Stimulated activated naive CD8-positive, alpha-beta T cell treated with anti-CD3 and anti-CD28 coated beads, Interleukin-15, Interleukin-2, amounts not matched to agents 100 U/mL and 50 U/mL, for 24 hours (primary cell): ENCODE results near the gene CCDC120.

Experiments used
- ATAC-seq: fragments of 150-1000 bp; cut with Tn5 transposase; one replicate; pipeline ENCODE4 v1.10.0; 2021
- DNase-seq: peaks from one replicate; pipeline ENCODE4 v3.0.0; 2021

The CCDC120 gene

GRCh38 chrX:49102190-49102589 lies 43.4 kb downstream of the CCDC120 start:
- ATAC-seq, result no peak

GRCh38 chrX:49103637-49104036 lies 44.8 kb downstream of the CCDC120 start:
- ATAC-seq, result no peak
- no peak for DNase-seq

More at GRCh38 chrX:49102190-49102589, 43.4 kb downstream of the CCDC120 start:
- DNase-seq, result no peak

- DNase-seq (no peak), ATAC-seq (no peak)
Observed at GRCh38 chrX:49106296-49106695, 47.5 kb downstream of the CCDC120 start.

GRCh38 chrX:49106930-49107329 lies 48.1 kb downstream of the CCDC120 start:
- DNase-seq (no peak), ATAC-seq (no peak)

- DNase-seq, result no peak
- ATAC-seq, result no peak
Observed at GRCh38 chrX:49108641-49109040, 49.8 kb downstream of the CCDC120 start.

- DNase-seq, result no peak
- ATAC-seq, result no peak
Observed at GRCh38 chrX:49110417-49110816, 51.6 kb downstream of the CCDC120 start.

- no peak for DNase-seq
Observed at GRCh38 chrX:49111791-49112190, 53.0 kb downstream of the CCDC120 start.

GRCh38 chrX:49116076-49116475 lies 57.3 kb downstream of the CCDC120 start:
- DNase-seq, result no peak
- no peak for ATAC-seq

More at GRCh38 chrX:49111791-49112190, 53.0 kb downstream of the CCDC120 start:
- ATAC-seq, result no peak

- ATAC-seq, result no peak
- no peak for DNase-seq
Observed at GRCh38 chrX:49116716-49117115, 57.9 kb downstream of the CCDC120 start.

GRCh38 chrX:49117581-49117980 lies 58.8 kb downstream of the CCDC120 start:
- DNase-seq (no peak), ATAC-seq (no peak)
